Effector memory CD4-positive, alpha-beta T cell (primary cell): ENCODE measurements around the gene PVALB.
A peak's percentile ranks its signal among the peaks of the same experiment; 100 is the strongest.

Experiments
- DNase-seq, 3 donors: peaks; one replicate each; pipeline ENCODE4 v3.0.0-alpha.2; 2020
- H3K27ac ChIP-seq: 2 replicates; pipeline ENCODE4 v1.7.0; 2013; ENCODE audit warnings: mild to moderate bottlenecking, low read length, moderate library complexity; ENCODE audit not compliant: insufficient read depth, poor library complexity, severe bottlenecking
- H3K27me3 ChIP-seq: replicated peaks from 2 replicates; pipeline ENCODE4 v1.7.0; 2013; ENCODE audit warnings: mild to moderate bottlenecking, low read length; ENCODE audit not compliant: insufficient read depth, control insufficient read depth, poor library complexity, severe bottlenecking
- H3K36me3 ChIP-seq: 2 replicates; pipeline ENCODE4 v1.7.0; 2013; ENCODE audit warnings: mild to moderate bottlenecking, low read length, moderate library complexity; ENCODE audit not compliant: control insufficient read depth, insufficient read depth
- H3K4me1 ChIP-seq: 2 replicates; pipeline ENCODE4 v1.7.0; 2013; ENCODE audit warnings: low read length, mild to moderate bottlenecking; ENCODE audit not compliant: control insufficient read depth, insufficient read depth, poor library complexity, severe bottlenecking
- H3K4me3 ChIP-seq: 2 replicates; pipeline ENCODE4 v1.7.0; 2013; ENCODE audit warnings: low read length, low read depth, mild to moderate bottlenecking; ENCODE audit not compliant: insufficient read depth, poor library complexity, severe bottlenecking
- H3K9me3 ChIP-seq: 2 replicates; pipeline ENCODE4 v1.7.0; 2013; ENCODE audit warnings: mild to moderate bottlenecking, low read length, moderate library complexity; ENCODE audit not compliant: control insufficient read depth

Gene PVALB

DNA sequence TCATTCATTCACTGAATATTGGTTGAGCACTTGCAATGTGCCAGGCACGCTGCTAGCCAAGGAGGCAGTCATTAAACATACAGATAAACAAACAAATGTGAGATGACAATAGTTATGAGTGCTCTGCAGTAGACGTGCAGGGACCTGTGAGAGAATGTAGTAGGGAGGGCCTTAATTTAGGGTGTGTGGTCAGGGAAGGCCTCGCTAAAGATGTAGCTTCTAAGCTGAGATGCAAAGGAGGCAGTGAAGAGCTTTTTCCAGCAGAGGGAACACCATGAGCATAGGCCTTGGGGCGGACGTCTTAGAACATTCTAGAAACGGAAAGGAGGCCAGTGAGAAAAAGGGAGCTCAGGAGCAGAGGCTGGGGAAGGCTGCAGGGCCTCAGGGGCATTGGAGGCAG is 43.2 kb upstream of the PVALB start:
- Histone ChIP-seq H3K27me3 (no peaks in the 10 kb centered on the region), H3K9me3 (no peaks in the 10 kb centered on the region), H3K27ac (no peak overlapping the region), H3K36me3 (no peaks in the 10 kb centered on the region), H3K4me1 (peaks cover 18% of the 10 kb centered on the region), H3K4me3 (no peak overlapping the region)
- DNase-seq: no peak

DNA sequence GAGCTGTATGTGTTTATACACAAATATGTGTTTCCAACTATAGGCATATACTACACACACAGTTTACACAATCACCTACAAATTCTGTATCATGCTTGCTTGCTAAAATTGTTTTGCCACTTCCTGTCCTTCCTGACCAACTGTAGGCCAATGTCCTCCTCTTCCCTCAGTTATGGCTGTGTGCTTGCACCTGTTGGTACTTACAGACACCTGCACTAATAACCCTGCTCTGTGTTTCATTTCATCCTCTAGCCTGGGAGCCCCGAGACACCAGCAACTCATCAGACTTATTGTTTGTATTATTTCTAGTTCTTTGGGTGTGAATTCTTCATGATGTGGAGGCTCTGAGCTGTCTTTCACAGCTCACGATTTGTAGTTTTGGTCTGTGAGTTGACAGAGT is 42.1 kb upstream of the PVALB start:
- no peak overlapping the region for H3K4me3 ChIP-seq
- H3K9me3 ChIP-seq: no peaks in the 10 kb centered on the region
- H3K27ac ChIP-seq: no peak overlapping the region
- no peaks in the 10 kb centered on the region for H3K36me3 ChIP-seq
- DNase-seq: no peak
- peaks cover 18% of the 10 kb centered on the region for H3K4me1 ChIP-seq
- H3K27me3 ChIP-seq: no peaks in the 10 kb centered on the region

DNA sequence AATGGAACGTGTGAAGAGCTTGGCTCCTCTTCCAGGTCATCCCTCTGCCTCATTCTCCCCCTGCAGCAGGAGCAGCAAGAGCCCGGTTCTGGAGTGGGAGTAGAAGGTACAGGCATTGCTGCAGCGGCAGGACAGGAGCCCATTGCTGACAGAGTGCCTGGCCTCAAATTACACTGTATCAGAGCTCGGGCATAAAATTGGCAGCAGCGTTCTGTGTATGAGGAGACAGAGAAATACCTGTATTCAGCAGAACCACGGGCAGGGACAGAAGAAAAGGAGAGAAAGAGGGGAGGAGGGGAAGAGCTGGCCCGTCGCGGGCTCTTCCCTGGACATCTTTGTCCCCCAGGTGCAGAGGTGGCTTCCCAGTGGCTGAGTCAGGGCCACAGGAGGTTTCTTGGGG is 41.3 kb upstream of the PVALB start:
- H3K4me3 ChIP-seq: no peak overlapping the region
- H3K36me3 ChIP-seq: no peaks in the 10 kb centered on the region
- no peak for DNase-seq
- no peaks in the 10 kb centered on the region for H3K27me3 ChIP-seq
- no peak overlapping the region for H3K27ac ChIP-seq
- no peaks in the 10 kb centered on the region for H3K9me3 ChIP-seq
- H3K4me1 ChIP-seq: peaks cover 20% of the 10 kb centered on the region

DNA sequence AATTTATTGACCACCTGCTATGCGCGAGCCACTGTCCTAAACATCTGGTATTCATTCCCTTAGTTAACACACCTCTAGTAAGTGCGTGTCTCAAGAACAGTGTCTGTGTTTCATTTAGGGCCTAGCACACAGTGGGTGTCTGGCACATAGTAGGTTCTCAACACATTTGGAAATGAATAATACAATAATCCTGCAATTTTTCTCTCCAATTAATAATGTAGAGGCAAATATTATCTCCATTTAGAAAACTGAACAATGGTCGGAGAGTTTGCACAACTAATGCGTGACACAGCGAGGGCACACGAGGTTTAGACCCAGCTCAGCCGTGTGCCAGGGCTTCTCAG is 39.9 kb upstream of the PVALB start:
- H3K9me3 ChIP-seq: no peaks in the 10 kb centered on the region
- H3K4me3 ChIP-seq: no peak overlapping the region
- no peak overlapping the region for H3K27ac ChIP-seq
- no peaks in the 10 kb centered on the region for H3K36me3 ChIP-seq
- peaks cover 13% of the 10 kb centered on the region for H3K4me1 ChIP-seq
- DNase-seq: no peak
- no peaks in the 10 kb centered on the region for H3K27me3 ChIP-seq

DNA sequence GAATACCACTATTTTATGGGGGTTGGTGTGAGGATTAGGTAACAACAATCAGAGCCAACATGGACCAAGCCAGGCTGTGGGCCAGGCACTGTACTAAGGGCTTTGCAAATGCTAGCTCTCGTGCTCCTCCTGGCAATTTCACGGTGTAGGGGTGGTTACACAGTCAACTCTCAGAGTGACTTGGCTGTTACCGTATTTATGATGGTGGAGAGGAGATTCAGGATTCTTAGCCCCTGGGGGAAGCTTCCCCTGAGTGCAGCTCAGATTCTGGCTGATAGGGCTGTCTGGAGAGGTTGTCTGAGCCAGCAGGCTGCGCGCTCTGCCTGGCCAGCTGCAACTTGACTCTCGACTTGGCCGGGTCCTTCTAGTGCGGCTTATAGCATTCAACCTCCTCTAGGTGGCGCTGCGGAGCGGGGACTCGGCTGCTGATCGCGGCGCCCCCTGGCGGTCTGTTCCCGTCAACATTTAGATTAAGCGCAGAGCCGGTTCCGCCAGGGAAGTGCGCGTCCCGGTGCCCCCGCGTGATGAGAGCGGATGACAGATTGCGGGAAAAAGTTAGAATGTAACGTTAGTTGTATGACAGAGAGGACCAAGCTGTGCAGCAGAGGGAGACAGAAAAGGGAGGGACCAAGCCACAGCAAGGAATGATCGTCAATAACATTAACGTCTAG is 39.4 kb upstream of the PVALB start:
- Histone ChIP-seq H3K36me3 (no peaks in the 10 kb centered on the region), H3K27me3 (no peaks in the 10 kb centered on the region), H3K27ac (no peak overlapping the region), H3K4me3 (no peak overlapping the region), H3K9me3 (no peaks in the 10 kb centered on the region), H3K4me1 (peaks cover 10% of the 10 kb centered on the region)
- peak; percentile 78 to 88 (median 86) for DNase-seq

DNA sequence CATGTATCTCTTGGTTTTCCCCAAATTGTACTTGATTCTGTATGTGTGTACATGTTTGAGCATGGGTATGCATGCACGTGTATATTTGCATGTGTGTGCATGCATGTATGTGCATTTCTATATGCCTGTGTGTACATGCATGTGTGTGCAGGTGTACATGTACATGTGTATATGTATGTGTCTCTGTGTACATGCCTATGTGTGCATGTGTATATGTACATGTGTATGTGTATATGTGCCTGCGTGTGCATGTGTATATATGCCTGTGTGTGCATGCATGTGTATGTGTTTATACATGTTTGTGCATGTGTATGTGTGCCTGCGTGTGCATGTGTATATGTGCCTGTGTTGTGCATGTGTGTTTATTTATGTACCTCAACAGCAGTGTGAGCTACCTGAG is 38.6 kb upstream of the PVALB start:
- H3K4me3 ChIP-seq: no peak overlapping the region
- H3K9me3 ChIP-seq: no peaks in the 10 kb centered on the region
- DNase-seq: no peak
- no peak overlapping the region for H3K27ac ChIP-seq
- H3K4me1 ChIP-seq: peaks cover 4% of the 10 kb centered on the region
- no peaks in the 10 kb centered on the region for H3K36me3 ChIP-seq
- H3K27me3 ChIP-seq: no peaks in the 10 kb centered on the region

DNA sequence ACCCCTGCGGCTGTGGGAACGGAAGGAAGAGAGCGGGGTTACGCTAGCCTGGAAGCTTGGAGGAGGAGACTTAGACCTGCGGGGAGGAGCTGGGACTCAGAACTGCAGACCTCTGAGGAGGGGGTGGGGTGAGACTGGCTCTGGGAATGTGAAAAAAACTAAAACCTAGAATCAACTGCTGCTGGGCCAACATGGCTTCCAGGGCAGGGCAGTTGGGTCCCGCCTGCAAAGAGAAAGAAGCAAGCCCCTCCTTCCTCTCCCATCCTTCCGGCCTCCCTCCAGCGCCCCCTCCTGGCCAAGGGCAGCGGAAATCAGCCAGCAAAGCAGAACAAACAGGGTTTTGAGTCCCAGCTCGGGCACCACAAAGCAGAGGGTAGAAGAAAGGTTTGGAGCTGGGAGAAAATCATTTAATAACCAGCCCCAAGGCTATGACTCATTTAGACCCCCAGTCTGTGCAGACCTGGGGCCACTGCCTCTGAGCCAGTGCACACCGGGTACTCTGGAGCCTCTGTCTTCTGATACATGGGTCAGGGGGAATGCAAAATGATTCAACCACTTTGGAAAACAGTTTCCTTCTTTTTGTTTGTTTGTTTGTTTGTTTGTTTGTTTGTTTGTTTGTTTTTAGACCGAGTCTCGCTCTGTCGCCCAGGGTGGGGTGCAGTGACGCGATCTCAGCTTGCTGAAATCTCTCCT is 36.7 kb upstream of the PVALB start:
- H3K27ac ChIP-seq: no peak overlapping the region
- H3K4me3 ChIP-seq: no peak overlapping the region
- no peaks in the 10 kb centered on the region for H3K27me3 ChIP-seq
- H3K4me1 ChIP-seq: peaks cover 2% of the 10 kb centered on the region
- H3K9me3 ChIP-seq: no peaks in the 10 kb centered on the region
- no peaks in the 10 kb centered on the region for H3K36me3 ChIP-seq
- DNase-seq: peak; percentile 73 to 78 (median 75)

DNA sequence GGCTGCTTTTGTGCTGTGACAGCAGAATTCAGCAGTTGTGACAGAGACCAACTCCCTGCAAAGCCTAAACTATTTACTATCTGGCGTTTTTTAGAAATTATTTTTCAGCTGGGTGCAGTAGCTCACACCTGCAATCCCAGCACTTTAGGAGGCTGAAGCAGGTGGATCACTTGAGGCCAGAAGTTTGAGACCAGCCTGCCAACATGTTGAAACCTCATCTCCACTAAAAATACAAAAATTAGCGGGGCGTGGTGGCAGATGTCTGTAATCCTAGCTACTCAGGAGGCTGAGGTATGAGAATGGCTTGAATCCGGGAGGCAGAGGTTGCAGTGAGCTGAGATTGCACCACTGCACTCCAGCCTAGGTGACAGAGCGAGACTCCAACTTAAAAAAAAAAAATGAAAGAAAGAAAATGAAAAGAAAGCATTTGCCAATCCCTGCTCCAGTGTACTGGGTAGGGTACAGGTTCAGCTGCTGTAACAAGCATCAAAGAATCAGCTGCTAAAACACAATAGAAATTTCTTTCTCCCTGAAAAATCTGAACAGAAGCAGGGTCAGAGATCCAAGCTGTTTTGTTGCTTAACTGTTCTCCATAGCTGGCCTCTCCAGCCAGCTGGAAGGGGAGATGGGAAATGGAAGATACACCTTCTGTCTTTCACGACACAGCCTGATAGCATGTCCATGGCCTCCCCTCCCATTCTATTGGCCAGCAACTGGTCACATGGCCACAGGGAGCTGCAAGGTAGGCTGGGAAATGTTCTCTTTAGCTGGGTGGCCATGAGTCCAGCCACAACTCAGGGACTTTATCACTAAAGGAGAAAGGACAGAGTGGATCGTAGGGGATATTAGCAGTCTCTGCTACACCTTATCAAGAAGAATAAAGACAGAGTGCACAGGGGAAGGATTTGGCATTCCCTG is 35.5 kb upstream of the PVALB start:
- H3K4me3 ChIP-seq: no peak overlapping the region
- no peak for DNase-seq
- no peaks in the 10 kb centered on the region for H3K36me3 ChIP-seq
- H3K9me3 ChIP-seq: no peaks in the 10 kb centered on the region
- no peak overlapping the region for H3K27ac ChIP-seq
- H3K4me1 ChIP-seq: peaks cover 2% of the 10 kb centered on the region
- no peaks in the 10 kb centered on the region for H3K27me3 ChIP-seq

DNA sequence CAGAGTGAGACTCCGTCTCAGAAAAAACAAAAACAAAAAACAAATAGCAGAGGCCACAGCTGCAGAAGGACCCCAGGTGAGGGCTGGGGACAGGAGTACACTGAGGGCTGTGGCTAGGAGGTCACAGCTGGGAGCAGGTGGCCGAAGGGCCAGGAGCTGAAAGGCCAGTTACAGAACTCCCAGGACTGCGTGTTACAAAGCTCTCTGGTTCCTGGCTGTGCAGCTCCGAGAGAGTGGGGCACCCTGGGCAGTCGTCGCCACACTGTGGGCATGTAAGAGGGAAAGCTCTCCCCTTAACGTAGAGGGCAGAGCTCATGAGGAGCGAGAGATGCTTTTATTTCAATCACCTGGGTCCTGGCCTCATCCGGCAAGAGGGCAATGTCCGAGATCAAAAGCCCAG is 33.8 kb upstream of the PVALB start:
- Histone ChIP-seq H3K27me3 (no peaks in the 10 kb centered on the region), H3K9me3 (no peaks in the 10 kb centered on the region), H3K4me3 (no peak overlapping the region), H3K36me3 (no peaks in the 10 kb centered on the region), H3K27ac (no peak overlapping the region), H3K4me1 (peaks cover 2% of the 10 kb centered on the region)
- no peak for DNase-seq

DNA sequence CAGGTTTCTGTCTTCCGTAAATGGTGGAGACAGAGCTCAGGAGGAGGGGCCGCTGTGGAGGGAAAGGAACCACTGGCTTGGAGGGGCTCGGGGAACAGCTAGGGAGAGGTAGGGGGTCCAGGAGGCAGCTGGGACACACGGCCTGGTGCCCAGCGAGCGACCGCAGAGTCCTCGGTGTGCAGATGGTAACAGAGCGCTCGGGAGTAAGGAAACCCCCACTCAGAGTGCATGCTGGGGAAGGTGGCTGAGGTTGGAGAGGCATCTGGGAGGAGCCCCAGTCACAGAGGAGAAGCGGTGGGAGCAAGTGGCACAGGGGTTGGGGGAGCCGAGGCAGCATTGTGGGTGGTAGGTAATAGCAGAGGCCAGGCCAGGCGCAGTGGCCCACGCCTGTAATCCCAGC is 33.2 kb upstream of the PVALB start:
- no peak overlapping the region for H3K27ac ChIP-seq

More for the DNA sequence above, 33.2 kb upstream of the PVALB start:
- Histone ChIP-seq H3K36me3 (no peaks in the 10 kb centered on the region), H3K9me3 (no peaks in the 10 kb centered on the region), H3K27me3 (no peaks in the 10 kb centered on the region), H3K4me3 (no peak overlapping the region), H3K4me1 (peaks cover 2% of the 10 kb centered on the region)
- no peak for DNase-seq
